OCI-LY1 (cell line): ENCODE results near the gene MAP2K7.

ENCODE experiments used
- CTCF ChIP-seq: fragments of 200-600 bp; sonication (generic), shearing (Covaris generic); IDR thresholded peaks from 2 replicates; pipeline ENCODE4 v1.5.1; 2017; ENCODE audit warnings: mild to moderate bottlenecking, antibody characterized with exemption, low read length, moderate library complexity, mixed read lengths
- EZH2 ChIP-seq: fragments of 200-600 bp; sonication (generic), shearing (Covaris generic); IDR thresholded peaks from 2 replicates; pipeline ENCODE4 v1.8.0; 2017; ENCODE audit warnings: borderline replicate concordance, mixed run types, mild to moderate bottlenecking, antibody characterized with exemption, low read length, moderate library complexity, mixed read lengths

GRCh38 chr19:7855426-7856108 lies 48.1 kb upstream of the MAP2K7 start:
- no peak for TF ChIP-seq CTCF
- TF ChIP-seq EZH2, result no peak
